ENCODE measurements around the gene ADH4.
"Not testable (repeated sequence)": the region's sequence is repeated elsewhere in the genome, so short reads cannot be mapped to it uniquely, and the experiment has no call there.

Gene ADH4

GRCh38 chr4:99131378-99131777 is 12.7 kb downstream of the ADH4 start:
- DNase-seq = no peak

GRCh38 chr4:99126376-99126775 is 17.7 kb downstream of the ADH4 start:
- no peak for DNase-seq

GRCh38 chr4:99121008-99121407 is 23.1 kb downstream of the ADH4 start:
- DNase-seq = no peak

GRCh38 chr4:99120501-99120900 is 23.6 kb downstream of the ADH4 start:
- no peak for DNase-seq

- no peak for DNase-seq
These were observed 26.0 kb downstream of the ADH4 start for GRCh38 chr4:99117876-99118693.

GRCh38 chr4:99117122-99117841 is 26.8 kb downstream of the ADH4 start:
- DNase-seq = not testable (repeated sequence)

GRCh38 chr4:99109286-99109685 is 34.8 kb downstream of the ADH4 start:
- not testable (repeated sequence) for DNase-seq

GRCh38 chr4:99104153-99104552 is 39.9 kb downstream of the ADH4 start:
- no peak for DNase-seq

GRCh38 chr4:99103166-99103565 is 40.9 kb downstream of the ADH4 start:
- DNase-seq = no peak

- DNase-seq = no peak
These were observed 41.5 kb downstream of the ADH4 start for GRCh38 chr4:99102634-99103033.

GRCh38 chr4:99100876-99101275 is 43.2 kb downstream of the ADH4 start:
- DNase-seq = no peak

- not testable (repeated sequence) for DNase-seq
These were observed 44.3 kb downstream of the ADH4 start for GRCh38 chr4:99099814-99100213.

- no peak for DNase-seq
These were observed 44.8 kb downstream of the ADH4 start for GRCh38 chr4:99099311-99099710.

- not testable (repeated sequence) for DNase-seq
These were observed 52.3 kb downstream of the ADH4 start for GRCh38 chr4:99091841-99092240.

- no peak for DNase-seq
These were observed 52.9 kb downstream of the ADH4 start for GRCh38 chr4:99091216-99091575.

GRCh38 chr4:99090481-99091215 is 53.4 kb downstream of the ADH4 start:
- DNase-seq = no peak

GRCh38 chr4:99088481-99089365 is 55.4 kb downstream of the ADH4 start, which contains the start of gene ADH5:
TSS of gene ADH5 (minus strand) at chr4:99088788. CDS start at chr4:99088700, 88 bp downstream.
- peak; percentile 85 to 91 for DNase-seq

GRCh38 chr4:99088023-99088449 is 56.1 kb downstream of the ADH4 start:
- DNase-seq = peak in 1 of 2 experiments; percentile 2

GRCh38 chr4:99084595-99084994 is 59.5 kb downstream of the ADH4 start:
- DNase-seq = no peak

GRCh38 chr4:99082192-99082591 is 61.9 kb downstream of the ADH4 start:
- no peak for DNase-seq

- DNase-seq = not testable (repeated sequence)
These were observed 63.2 kb downstream of the ADH4 start for GRCh38 chr4:99080869-99081268.

GRCh38 chr4:99079625-99080295 is 64.3 kb downstream of the ADH4 start:
- no peak for DNase-seq
